Epidermal melanocyte (primary cell): ENCODE results near the gene PBLD.
"Not testable (repeated sequence)": the region's sequence is repeated elsewhere in the genome, so short reads cannot be mapped to it uniquely, and the experiment has no call there.

Experiments used
- DNase-seq: peaks from one replicate; pipeline ENCODE4 v3.0.0; 2011; ENCODE audit warnings: low spot score; ENCODE audit not compliant: insufficient read length

PBLD gene

GRCh38 chr10:68280758-68281157 lies 52.0 kb downstream of the PBLD start:
- no peak for DNase-seq

- not testable (repeated sequence) for DNase-seq
Measured at GRCh38 chr10:68278906-68279753, 53.6 kb downstream of the PBLD start.

GRCh38 chr10:68277814-68278213 lies 54.9 kb downstream of the PBLD start:
- DNase-seq: not testable (repeated sequence)

- no peak for DNase-seq
Measured at GRCh38 chr10:68276224-68276623, 56.5 kb downstream of the PBLD start.

- no peak for DNase-seq
Measured at GRCh38 chr10:68275600-68276126, 57.1 kb downstream of the PBLD start.

- DNase-seq: no peak
Measured at GRCh38 chr10:68272833-68273232, 59.9 kb downstream of the PBLD start.

GRCh38 chr10:68271196-68271882 lies 61.4 kb downstream of the PBLD start:
- no peak for DNase-seq

GRCh38 chr10:68269562-68270290 lies 63.0 kb downstream of the PBLD start:
- DNase-seq: no peak

GRCh38 chr10:68261132-68261856 lies 71.4 kb downstream of the PBLD start:
- DNase-seq: no peak

GRCh38 chr10:68253346-68253745 lies 79.4 kb downstream of the PBLD start:
- DNase-seq: no peak

GRCh38 chr10:68251625-68252495 lies 80.9 kb downstream of the PBLD start:
- DNase-seq: no peak

GRCh38 chr10:68251151-68251550 lies 81.6 kb downstream of the PBLD start:
- no peak for DNase-seq

- no peak for DNase-seq
Measured at GRCh38 chr10:68249297-68249696, 83.4 kb downstream of the PBLD start.

GRCh38 chr10:68247931-68248330 lies 84.8 kb downstream of the PBLD start:
- no peak for DNase-seq

- DNase-seq: not testable (repeated sequence)
Measured at GRCh38 chr10:68246397-68246796, 86.3 kb downstream of the PBLD start.

- DNase-seq: no peak
Measured at GRCh38 chr10:68242051-68242450, 90.7 kb downstream of the PBLD start.

- no peak for DNase-seq
Measured at GRCh38 chr10:68239596-68240150, 93.1 kb downstream of the PBLD start.

- DNase-seq: no peak
Measured at GRCh38 chr10:68239069-68239468, 93.7 kb downstream of the PBLD start.

GRCh38 chr10:68238371-68238770 lies 94.4 kb downstream of the PBLD start:
- no peak for DNase-seq

GRCh38 chr10:68237173-68237572 lies 95.6 kb downstream of the PBLD start:
- no peak for DNase-seq
